HG03442 (cell line): ENCODE results near the gene HNRNPC.
A peak's percentile ranks its signal among the peaks of the same experiment; 100 is the strongest.
"Not testable (repeated sequence)": the region's sequence is repeated elsewhere in the genome, so short reads cannot be mapped to it uniquely, and the experiment has no call there.

Experiments used
- ATAC-seq: cut with Tn5 transposase; IDR thresholded peaks from one replicate; pipeline ENCODE4 v1.9.1; 2021; ENCODE audit warnings: mild to moderate bottlenecking, moderate library complexity; ENCODE audit not compliant: unreplicated experiment

The HNRNPC gene

GRCh38 chr14:21272661-21273060 is 3.4 kb upstream of the HNRNPC start:
- ATAC-seq: not testable (repeated sequence)

- no peak for ATAC-seq
Observed at GRCh38 chr14:21268617-21269251, 508 bp downstream of the HNRNPC start.

- no peak for ATAC-seq
Observed at GRCh38 chr14:21267886-21268616, 1.2 kb downstream of the HNRNPC start.

GRCh38 chr14:21267431-21267845 is 1.8 kb downstream of the HNRNPC start:
- ATAC-seq: no peak

- ATAC-seq: peak; percentile 76
Observed at GRCh38 chr14:21264025-21264801, 5.0 kb downstream of the HNRNPC start.

- ATAC-seq: no peak
Observed at GRCh38 chr14:21263284-21264024, 5.8 kb downstream of the HNRNPC start.

- no peak for ATAC-seq
Observed at GRCh38 chr14:21262410-21262809, 6.8 kb downstream of the HNRNPC start.

- no peak for ATAC-seq
Observed at GRCh38 chr14:21261824-21262223, 7.4 kb downstream of the HNRNPC start.

GRCh38 chr14:21258889-21259787 is 10.1 kb downstream of the HNRNPC start:
- ATAC-seq: no peak

GRCh38 chr14:21258005-21258888 is 11.0 kb downstream of the HNRNPC start:
- ATAC-seq: no peak

- ATAC-seq: no peak
Observed at GRCh38 chr14:21257394-21257909, 11.8 kb downstream of the HNRNPC start.

GRCh38 chr14:21256539-21257393 is 12.5 kb downstream of the HNRNPC start:
- no peak for ATAC-seq

GRCh38 chr14:21256102-21256447 is 13.2 kb downstream of the HNRNPC start:
- ATAC-seq: not testable (repeated sequence)

- ATAC-seq: no peak
Observed at GRCh38 chr14:21255385-21256101, 13.7 kb downstream of the HNRNPC start.

- ATAC-seq: no peak
Observed at GRCh38 chr14:21252149-21252548, 17.1 kb downstream of the HNRNPC start.

- no peak for ATAC-seq
Observed at GRCh38 chr14:21251215-21251614, 18.0 kb downstream of the HNRNPC start.

GRCh38 chr14:21248739-21249411 is 20.4 kb downstream of the HNRNPC start:
- no peak for ATAC-seq
